ENCODE measurements around the gene ALDH4A1. TPM values are rescaled to one million over a fixed set of nuclear protein-coding genes. Genes with fewer than 3 reads are reported as not detected.

The ALDH4A1 gene
- total RNA-seq, 2 experiments from 2014 or later: 0.61 to 0.71 TPM

DNA sequence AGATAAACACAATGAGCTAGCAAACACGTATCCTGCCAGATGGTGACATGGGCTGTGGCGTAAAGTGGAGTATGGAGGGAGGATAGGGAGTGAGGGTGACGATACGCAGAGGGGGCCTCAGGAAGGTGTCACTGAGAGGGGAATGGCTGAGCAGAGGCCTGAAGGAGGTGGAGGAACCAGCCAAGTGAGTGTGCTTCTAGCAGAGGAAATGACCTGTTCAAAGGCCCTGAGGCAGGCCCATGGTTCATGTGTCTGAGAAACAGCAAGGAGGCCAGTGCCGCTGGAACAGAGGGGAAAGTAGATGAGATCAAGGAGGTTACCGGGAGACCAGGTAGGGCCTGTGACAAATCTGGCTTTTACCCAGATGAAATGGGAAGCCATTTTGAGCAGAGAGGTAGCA lies 78.9 kb downstream of the ALDH4A1 start:
- Mint-ChIP-seq H3K27ac (no peak overlapping the region), H3K4me1 (ENCODE audit: low read depth) (no peaks in the 10 kb centered on the region), H3K36me3 (ENCODE audit: low read depth) (no peaks in the 10 kb centered on the region), H3K4me3 (no peak overlapping the region), H3K27me3 (peaks cover 54% of the 10 kb centered on the region), H3K9me3 (peaks cover 3% of the 10 kb centered on the region)
- TF ChIP-seq CTCF (IDR thresholded peaks at IDR 0.05): no peak
- POLR2A ChIA-PET: interaction anchor here (0.7 kb wide), 1 partner anchor 220 kb away, joined by 3 read pairs; no protein-coding TSS in a partner anchor
- intact Hi-C loops (cut with DNase I, micrococcal nuclease): loop anchor here in 1 of 2 experiments (5.0 kb wide), 1 partner anchor 141 kb away; no protein-coding TSS in a partner anchor
- H3K27me3 ChIP-seq (ENCODE audit: control insufficient read depth in 1 of 2, insufficient read depth in 2 of 2, low read length in 2 of 2): peaks cover 12 to 21% of the 10 kb centered on the region in 2 experiments
- H3K9me3 ChIP-seq (ENCODE audit: control insufficient read depth in 1 of 2, insufficient read depth in 1 of 2, low read length in 2 of 2): peaks cover 0 to 8% of the 10 kb centered on the region in 2 experiments
- H3K27ac ChIP-seq (ENCODE audit: low read depth in 1 of 2, low read length in 2 of 2): no peak overlapping the region
- H3K4me3 ChIP-seq (ENCODE audit: low read length): no peak overlapping the region
- no peaks in the 10 kb centered on the region for H3K36me3 ChIP-seq (ENCODE audit: insufficient read depth, low read length)
- DNase-seq (no peak), ATAC-seq (ENCODE audit: poor library complexity) (no peak)
- CTCF ChIA-PET: no interaction called here
- H3K4me1 ChIP-seq (ENCODE audit: insufficient read depth, low read length): no peaks in the 10 kb centered on the region

Small RNA genes within 50 kb of the gene (microRNA-seq; reads per million reads assigned to microRNA genes)
- gene MIR1290 (ENCODE audit: borderline microRNAs expressed, borderline replicate concordance) (not detected), gene MIR4695 (ENCODE audit: borderline microRNAs expressed, borderline replicate concordance) (not detected)

Other genes starting within 250 kb of the ALDH4A1 start
- not detected for gene TAS1R2, start 42.9 kb downstream of the ALDH4A1 start, total RNA-seq
- 100 to 1,000 TPM; 106 to 112 TPM for gene IFFO2, start 54.1 kb upstream of the ALDH4A1 start, total RNA-seq

All from CD4-positive, alpha-beta T cell (primary cell).